Activated naive CD4-positive, alpha-beta T cell treated with anti-CD3 and anti-CD28 coated beads, Interleukin-2, amount 50 U/mL, for 16 hours (primary cell): Measurements from ENCODE around the gene SGTA.
"Not testable (repeated sequence)": the region's sequence is repeated elsewhere in the genome, so short reads cannot be mapped to it uniquely, and the experiment has no call there.

Source experiments
- DNase-seq: peaks from one replicate; pipeline ENCODE4 v3.0.0-alpha.2; 2020

Gene SGTA, protein sequence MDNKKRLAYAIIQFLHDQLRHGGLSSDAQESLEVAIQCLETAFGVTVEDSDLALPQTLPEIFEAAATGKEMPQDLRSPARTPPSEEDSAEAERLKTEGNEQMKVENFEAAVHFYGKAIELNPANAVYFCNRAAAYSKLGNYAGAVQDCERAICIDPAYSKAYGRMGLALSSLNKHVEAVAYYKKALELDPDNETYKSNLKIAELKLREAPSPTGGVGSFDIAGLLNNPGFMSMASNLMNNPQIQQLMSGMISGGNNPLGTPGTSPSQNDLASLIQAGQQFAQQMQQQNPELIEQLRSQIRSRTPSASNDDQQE

DNA sequence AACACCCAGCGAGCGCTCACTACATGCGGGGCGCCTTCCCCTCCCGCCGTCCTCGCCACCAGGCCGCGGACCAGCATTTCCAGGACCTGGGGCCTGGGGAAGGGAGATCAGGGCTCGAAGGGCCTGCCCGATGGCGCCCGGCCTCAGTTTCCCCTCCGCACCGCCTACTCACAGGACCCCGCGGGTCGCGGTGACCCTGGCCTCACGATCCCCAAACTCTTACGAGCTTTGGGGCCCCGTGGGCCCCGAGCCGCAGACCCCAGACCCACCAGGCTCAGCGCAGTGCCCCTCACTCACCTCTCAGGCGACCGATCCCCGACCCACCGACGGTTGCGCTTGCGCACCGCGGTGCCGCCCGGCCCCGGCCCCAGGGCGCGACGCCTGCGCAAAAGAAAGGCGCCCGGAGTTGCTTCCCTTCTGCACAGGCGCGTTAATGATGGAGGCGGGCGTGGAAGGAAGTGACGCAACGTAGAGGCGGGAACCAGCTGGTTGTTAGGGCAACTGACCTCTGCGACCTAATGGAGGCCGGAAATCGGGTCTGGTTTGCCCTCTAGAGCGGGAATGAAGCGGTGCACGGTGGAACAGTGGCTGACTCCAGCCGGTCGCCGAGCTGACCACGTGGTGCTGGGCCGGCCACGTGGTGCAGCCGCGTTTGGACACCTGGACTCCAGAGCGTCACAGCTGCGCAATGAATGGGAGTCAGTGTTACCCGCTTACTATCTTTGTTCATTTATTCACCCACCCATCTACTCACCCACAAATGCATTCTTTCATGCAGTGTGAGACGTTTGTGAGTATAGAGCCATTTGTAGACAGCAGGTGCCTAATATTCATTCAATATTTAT, at the start of gene SGTA:
Gene SGTA, minus strand, starts transcription at position 338 of the 845 bp plus-strand sequence. CDS start 14,205 bp downstream, outside the sequence.
- peak; percentile 96 for DNase-seq

- no peak for DNase-seq
These were observed 44.9 kb upstream of the SGTA start for GRCh38 chr19:2827840-2828489.

- DNase-seq: no peak
These were observed 43.9 kb upstream of the SGTA start for GRCh38 chr19:2827022-2827421.

GRCh38 chr19:2824129-2824528, 41.1 kb upstream of the SGTA start:
- no peak for DNase-seq

DNA sequence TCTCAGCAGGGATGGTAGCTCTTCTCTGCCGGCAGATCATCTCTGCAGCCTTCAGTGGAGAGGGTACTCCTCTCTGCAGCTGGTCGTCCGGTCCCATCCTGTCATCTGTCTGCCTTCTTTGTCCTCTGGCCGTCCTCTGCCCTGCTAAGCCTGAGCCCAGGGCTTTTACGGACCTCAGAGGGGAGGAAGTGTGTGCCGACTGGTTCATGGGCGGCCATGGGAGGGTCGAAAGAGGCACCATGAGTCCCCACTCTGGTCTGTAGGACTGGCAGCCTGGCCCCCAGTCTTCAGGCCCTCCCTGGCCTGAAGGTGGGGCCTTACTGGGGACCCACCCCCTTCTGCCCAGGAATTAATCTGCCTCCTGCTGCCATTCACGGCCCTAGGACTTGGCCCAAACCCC, 40.6 kb upstream of the SGTA start:
- no peak for DNase-seq

- DNase-seq: no peak
These were observed 39.8 kb upstream of the SGTA start for GRCh38 chr19:2822846-2823245.

DNA sequence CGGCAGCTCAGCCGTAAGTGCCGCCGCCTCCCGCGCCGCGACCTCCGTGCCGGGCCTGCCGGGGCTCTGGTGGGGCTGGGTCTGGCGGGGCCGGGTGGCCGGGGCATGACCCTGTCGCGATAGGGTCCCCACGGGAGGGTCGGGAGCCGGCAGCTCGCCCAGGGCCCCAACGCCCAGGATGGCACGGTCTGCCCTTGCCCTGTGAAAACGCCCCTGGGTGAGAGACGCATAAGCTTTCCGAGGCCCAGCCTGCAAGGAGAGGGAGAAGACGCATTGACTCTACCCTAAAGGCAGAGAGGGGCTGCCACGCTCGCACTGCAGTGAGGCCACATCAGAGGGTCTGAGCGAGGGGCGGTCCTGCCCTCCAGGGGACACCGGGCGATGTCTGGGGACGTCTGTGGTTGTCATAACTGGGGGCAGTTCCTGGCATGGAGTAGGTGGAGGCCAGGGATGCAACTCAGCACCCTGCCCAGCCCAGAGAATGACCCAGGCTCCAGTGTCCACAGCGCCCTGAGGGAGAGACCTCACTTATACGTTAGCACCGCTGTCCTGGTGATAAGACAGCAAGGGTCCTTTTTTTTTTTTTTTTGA, 37.1 kb upstream of the SGTA start:
- DNase-seq: no peak

DNA sequence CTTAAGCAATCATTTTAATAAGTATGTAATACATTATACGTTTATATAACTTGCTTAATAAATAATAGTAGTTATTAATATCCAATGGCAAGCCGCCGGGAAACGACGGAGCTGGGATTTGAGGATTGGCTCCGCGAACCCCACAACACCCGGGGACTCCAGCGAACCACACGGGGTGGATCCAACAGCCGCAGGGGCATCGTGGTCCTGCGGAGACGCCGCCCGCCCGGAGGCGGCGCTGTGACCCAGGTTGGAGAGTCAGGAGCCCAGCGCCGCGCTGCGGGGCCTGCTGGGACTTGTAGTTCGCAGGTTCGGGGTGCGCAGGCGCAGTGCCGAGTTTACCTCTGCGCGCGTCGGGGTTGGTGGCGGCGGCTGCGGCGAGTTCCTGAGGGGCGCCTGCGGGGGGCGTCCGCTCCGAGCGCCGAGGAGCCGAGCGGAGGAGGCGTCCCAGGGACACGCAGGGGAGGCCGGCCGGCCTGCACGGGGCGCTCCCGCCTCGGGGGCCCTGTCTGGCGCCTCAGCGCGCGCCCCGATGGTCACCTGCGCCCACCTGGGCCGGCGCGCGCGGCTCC, 36.6 kb upstream of the SGTA start, which contains the start of gene ZNF554:
Gene ZNF554, plus strand, starts transcription at position 329 of the 572 bp plus-strand sequence. Its CDS starts 204 bp downstream, at position 533.
- peak; percentile 99 for DNase-seq

DNA sequence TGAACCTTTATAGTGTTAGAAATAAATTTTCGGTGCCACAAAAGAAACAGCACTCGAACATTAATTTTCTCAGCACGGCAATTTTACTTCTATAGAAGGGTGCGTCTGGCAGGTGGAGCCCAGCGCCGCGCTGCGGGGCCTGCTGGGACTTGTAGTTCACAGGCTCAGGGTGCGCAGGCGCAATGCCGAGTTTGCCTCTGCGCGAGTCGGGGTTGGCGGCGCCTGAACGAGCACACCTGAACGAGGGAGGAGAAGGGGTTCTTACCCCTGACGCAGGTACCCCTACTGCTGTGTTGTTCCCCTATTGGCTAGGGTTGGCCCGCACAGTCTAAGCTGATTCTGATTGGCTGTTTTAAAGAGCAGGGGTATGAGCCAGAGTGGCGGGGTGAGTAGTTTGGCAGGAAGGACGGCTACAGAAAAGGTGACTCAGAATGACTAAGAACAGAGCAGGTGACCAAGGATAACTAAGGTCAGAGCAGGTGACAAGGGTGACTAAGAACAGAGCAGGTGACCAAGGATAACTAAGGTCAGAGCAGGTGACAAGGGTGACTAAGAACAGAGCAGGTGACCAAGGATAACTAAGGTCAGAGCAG, 34.3 kb upstream of the SGTA start:
- not testable (repeated sequence) for DNase-seq

DNA sequence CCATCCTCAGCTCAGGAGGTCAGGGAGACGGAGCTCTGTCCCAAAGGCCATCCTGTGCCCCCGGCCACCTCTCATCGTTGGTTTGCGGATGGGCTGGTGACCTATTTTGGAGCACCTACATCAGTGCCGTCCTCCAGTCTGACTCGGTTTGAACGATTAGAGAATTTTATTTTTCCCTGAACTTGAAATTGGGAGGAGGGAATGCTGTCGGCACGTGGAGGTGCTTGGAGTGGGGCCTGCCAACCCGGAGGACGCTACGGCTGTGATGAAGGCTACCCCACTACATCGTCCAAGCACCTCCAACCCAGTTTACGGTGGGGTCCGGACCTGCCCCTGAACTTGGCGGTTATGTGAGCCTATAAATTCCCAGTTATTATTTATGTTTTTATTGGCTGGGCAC, 33.6 kb upstream of the SGTA start:
- no peak for DNase-seq

GRCh38 chr19:2815923-2816322, 32.9 kb upstream of the SGTA start:
- no peak for DNase-seq

DNA sequence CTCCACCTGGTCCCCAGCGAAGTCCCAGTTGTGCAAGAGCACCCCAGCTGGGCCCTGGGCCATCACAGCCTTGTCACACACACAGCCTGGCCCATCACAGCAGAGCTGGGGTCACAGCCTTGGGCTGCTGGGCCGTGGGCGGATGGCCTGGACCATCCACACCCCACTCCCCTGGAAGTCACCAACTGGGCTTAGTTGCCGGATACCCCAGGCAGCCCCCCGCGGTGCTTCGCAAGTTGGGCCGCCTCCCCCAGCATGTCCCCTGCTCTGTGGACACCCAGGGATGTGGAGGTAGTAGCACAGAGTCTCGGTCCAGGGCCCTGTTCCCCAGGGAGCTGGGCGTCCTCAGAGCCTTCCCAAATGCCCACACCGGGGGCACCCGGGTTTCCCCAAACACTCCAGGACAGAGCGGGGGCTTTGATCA, 32.1 kb upstream of the SGTA start:
- no peak for DNase-seq

GRCh38 chr19:2814426-2814825, 31.4 kb upstream of the SGTA start:
- no peak for DNase-seq

- DNase-seq: no peak
These were observed 30.4 kb upstream of the SGTA start for GRCh38 chr19:2813235-2814160.

GRCh38 chr19:2812414-2813234, 29.6 kb upstream of the SGTA start:
- DNase-seq: no peak

- DNase-seq: no peak
These were observed 28.8 kb upstream of the SGTA start for GRCh38 chr19:2811735-2812413.

DNA sequence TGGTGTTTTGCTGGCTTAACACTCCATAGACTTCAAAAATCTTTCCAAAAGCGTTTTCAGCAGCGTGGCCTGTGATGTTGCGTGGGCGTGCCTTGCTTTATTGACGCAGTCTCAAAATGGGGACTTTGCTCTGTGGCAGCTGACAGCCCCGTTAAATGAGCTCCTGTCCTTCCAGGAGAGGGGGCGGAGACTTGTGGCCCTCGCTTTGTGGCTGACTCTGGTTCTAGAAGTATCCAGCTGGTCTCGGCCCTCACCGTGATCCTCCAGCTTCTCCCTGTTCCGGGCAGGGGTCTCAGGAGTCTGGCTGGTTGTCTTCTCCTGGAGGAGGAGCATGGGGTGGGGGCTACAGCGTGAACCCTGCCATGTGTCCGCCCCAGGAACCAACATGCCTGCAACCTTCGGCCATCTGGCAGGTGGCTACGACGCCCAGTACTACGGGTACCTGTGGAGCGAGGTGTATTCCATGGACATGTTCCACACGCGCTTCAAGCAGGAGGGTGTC, 28.2 kb upstream of the SGTA start:
- DNase-seq: no peak

DNA sequence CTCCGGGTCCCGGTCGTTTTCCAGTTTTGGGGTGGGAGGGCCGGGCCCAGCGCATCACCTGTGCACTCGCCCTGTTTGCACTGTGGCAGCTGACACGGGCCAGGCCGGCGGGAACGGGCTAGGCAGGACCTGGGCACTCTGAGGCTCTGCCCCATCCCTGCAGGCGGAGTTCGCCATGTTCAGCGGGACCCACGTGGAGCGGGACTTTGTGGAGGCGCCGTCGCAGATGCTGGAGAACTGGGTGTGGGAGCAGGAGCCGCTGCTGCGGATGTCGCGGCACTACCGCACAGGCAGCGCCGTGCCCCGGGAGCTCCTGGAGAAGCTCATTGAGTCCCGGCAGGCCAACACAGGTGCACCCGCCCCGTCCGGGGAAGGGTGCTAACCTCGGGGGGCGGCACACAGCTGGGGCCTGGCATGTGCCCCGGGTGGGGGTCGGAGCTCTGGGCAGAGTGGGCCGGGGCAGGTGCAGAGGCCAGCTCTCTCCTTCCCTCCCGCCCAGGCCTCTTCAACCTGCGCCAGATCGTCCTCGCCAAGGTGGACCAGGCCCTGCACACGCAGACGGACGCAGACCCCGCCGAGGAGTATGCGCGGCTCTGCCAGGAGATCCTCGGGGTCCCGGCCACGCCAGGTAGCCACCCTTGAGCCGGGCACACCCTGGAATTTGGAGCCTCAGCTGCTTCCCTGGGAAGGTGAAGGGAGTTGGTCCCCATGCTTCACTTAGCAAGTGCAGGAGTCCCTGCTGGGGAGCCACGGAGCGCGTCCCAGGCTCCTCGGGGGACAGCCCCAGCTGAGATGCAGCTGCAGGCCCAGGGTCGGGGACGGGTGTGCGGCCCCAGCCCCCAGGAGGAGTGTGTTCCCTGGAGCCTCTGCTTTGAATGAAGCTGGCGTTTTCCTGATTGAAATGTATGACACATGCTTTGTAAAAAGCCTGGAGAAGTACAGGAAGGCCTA, 27.3 kb upstream of the SGTA start:
- no peak for DNase-seq
